WI38 (cell line): ENCODE data around the gene SRSF9.
"Not testable (repeated sequence)": the region's sequence is repeated elsewhere in the genome, so short reads cannot be mapped to it uniquely, and the experiment has no call there.

ENCODE experiments used
- H3K4me3 ChIP-seq: 2 replicates; pipeline ENCODE4 v1.5.1; 2011; ENCODE audit warnings: low read depth, mild to moderate bottlenecking, control low read depth, low read length
- TF ChIP-seq, protein P1 (sequence below): IDR thresholded peaks from 2 replicates; pipeline ENCODE4 v1.5.1; 2012; ENCODE audit warnings: low read depth, mild to moderate bottlenecking, control low read depth, low read length

SRSF9 gene

DNA sequence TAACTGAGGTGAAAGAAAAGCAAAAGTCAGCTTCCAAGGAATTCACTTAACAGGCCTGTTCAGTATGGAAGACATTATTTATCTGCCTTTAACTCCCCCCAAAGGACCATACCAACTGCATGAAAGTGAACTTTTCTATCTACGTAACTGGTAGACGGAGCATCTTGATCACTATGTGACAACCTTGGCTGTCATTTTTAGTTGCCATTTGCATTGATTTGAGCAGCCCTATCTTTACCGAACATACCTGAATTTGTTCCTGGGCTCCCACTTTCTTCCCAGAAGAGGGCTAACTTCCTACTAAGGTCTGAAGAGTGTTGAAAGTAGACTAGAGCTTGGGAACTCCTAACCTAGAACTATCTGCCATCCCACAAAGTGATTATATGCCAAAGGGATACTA is 9.4 kb downstream of the SRSF9 start:
- TF ChIP-seq, protein P1, sequence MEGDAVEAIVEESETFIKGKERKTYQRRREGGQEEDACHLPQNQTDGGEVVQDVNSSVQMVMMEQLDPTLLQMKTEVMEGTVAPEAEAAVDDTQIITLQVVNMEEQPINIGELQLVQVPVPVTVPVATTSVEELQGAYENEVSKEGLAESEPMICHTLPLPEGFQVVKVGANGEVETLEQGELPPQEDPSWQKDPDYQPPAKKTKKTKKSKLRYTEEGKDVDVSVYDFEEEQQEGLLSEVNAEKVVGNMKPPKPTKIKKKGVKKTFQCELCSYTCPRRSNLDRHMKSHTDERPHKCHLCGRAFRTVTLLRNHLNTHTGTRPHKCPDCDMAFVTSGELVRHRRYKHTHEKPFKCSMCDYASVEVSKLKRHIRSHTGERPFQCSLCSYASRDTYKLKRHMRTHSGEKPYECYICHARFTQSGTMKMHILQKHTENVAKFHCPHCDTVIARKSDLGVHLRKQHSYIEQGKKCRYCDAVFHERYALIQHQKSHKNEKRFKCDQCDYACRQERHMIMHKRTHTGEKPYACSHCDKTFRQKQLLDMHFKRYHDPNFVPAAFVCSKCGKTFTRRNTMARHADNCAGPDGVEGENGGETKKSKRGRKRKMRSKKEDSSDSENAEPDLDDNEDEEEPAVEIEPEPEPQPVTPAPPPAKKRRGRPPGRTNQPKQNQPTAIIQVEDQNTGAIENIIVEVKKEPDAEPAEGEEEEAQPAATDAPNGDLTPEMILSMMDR, result no peak
- no peak overlapping the region for H3K4me3 ChIP-seq

DNA sequence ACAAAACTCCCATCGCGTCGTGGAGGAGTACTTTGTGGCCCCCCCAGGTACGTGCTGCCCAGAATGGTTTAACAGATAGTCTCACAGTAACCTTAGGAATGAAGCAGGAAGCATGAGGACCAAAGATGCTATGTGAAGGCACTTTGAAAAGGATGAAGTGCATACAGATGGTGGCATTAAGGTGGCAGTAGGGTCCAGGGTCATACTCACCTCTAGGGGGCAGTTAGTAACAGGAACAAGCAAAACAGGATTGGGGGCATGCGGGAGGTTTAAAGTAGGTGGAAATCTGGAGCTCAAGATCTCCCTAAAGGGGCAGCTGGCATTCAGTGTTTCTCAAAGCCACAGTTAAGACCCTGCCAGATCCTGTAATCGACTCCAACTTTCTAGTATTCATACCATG is 12.4 kb downstream of the SRSF9 start:
- H3K4me3 ChIP-seq, result no peak overlapping the region
- TF ChIP-seq, protein P1, result peak; percentile 32

DNA sequence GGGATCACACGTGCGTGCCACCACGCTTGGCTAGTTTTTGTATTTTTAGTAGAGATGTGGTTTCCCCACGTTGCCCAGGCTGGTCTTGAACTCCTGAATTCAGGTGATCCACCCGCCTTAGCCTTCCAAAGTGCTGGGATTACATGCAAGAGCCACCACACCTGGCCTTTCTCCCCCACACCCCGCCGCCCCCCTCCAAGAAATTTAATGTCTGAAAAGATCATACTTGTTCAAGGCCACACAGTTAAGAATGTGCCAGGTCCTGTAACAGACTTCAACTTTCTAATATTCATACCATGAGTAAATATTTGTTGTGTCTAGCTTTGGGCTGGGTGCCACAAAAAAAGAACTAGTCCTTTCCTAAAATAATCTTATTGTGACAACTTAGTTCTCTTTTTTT is 14.2 kb downstream of the SRSF9 start:
- TF ChIP-seq, protein P1, result no peak
- H3K4me3 ChIP-seq, result no peak overlapping the region

DNA sequence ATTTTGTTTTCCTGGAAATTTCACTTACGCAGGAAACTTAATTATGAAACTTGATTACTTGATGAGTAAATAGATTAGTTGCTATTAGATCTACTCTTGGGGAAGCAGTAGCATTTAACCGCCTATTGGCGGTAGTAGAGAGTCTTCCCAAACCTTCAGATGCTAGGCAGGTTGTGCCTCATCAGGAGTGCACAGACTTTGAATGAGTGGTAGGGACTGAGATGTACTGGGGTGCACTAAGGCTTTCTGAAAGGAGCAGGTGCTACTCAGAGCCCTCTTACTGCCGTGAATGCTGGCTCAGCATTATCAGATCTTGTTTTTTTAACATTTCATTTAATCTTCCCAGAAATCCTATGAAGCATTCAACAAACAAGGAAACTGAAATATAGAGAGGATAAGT is 15.6 kb downstream of the SRSF9 start:
- TF ChIP-seq, protein P1, result peak; percentile 77

DNA sequence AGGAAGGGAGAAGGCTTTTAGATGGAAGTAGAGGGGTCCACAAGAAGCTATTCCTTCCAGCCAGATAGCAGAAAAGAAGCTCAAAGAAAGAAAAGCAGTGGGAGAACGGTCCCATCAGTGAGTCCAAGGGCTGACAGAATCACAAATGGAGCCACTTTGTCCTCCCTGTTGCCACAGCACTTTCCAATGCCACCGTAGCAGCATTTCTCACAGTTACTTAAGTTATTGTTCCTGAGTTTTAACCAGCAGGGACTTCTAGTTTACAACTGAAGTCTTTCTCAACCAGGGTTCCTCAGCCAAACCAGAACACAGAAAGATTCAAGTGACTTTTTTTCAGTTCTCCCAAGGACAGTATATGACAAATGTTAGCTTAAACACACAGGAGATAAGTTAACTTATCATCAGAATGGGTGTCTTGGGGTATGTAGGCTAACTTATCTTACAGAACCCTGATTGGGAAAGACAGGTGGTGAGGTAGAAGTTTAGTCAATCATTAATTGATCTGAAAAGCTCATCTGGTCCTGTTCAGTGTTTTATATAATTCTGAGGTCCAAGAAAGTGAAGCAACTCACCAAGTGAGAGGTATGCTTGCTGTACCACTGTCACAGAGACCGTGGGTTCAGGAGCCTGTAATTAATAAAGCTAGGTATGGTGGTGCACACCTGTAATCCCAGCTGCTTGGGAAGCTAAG is 16.3 kb downstream of the SRSF9 start:
- H3K4me3 ChIP-seq, result no peak overlapping the region

More for the DNA sequence above, 15.6 kb downstream of the SRSF9 start:
- H3K4me3 ChIP-seq, result no peak overlapping the region

DNA sequence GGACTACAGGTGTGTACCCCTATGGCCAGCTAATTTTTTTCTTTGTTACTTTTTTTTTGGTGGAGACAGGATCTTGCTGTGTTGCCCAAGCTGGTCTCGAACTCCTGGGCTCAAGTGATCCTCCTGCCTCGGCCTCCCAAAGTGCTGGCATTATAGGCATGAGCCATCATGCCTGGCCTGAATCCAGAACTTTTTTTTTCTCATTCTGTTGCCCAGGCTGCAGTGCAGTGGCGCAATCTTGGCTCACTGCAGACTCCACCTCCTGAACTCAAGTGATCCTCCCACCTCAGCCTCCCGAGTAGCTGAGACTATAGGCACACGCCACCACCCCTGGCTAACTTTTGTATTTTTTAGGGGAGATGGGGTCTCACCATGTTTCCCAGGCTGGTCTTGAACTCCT is 17.0 kb downstream of the SRSF9 start:
- H3K4me3 ChIP-seq, result not testable (repeated sequence)

More for the DNA sequence above, 16.3 kb downstream of the SRSF9 start:
- TF ChIP-seq, protein P1, result no peak

DNA sequence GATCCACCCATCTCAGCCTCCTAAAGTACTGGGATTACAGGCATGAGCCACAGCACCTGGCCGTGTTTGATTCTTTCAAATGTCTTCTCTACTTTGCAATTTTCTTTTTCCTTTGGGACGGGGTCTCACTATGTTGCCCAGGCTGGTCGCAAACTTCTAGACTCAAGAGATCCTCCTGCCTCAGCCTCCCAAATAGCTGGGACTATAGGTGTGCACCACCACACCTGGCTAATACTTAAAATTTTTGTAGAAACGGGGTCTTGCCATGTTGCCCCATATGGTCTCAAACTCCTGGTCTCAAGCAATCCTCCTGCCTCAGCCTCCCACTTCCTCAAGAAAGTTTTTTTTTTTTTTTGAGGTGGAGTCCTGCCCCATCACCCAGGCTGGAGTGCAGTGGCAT is 21.6 kb downstream of the SRSF9 start:
- H3K4me3 ChIP-seq, result no peak overlapping the region
- TF ChIP-seq, protein P1, result no peak

DNA sequence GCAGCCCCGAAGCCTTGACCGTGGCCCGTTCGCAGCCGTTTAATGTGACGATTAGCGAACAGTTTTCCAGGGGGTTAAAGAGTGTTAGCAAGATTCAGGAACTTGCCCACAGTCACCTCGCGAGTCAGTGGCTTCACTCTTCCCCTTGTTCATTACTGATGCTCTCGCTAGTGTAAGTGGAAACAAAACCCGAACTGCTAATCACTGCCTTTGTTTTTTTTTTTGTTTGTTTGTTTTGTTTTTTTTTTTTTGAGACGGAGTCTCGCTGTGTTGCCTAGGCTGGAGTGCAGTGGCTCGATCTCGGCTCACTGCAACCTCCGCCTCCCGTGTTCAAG is 22.7 kb downstream of the SRSF9 start:
- peak overlapping the region; percentile 100 for H3K4me3 ChIP-seq
